Transverse colon (tissue), 4 donors: Measurements from ENCODE around the gene GALNT10.

ENCODE experiments used
- CTCF ChIP-seq, 5 experiments: fragments of 200-600 bp in 3 of 5; fragments of 450-650 bp in 2 of 5; sonication (generic) in 3 of 5; IDR thresholded peaks; 1 replicate in 2 of 5; 2 replicates in 3 of 5; pipeline ENCODE4 v1.5.1; 2016 to 2017; ENCODE audit warnings: antibody characterized with exemption in 5 of 5, inconsistent platforms in 3 of 5, mild to moderate bottlenecking in 2 of 5, moderate library complexity in 1 of 5
- POLR2AphosphoS5 ChIP-seq, 3 donors: sonication (generic); formaldehyde crosslinking; IDR thresholded peaks; one replicate each; pipeline ENCODE4 v1.6.1; 2016; ENCODE audit warnings: antibody characterized with exemption in 3 of 3

- TF ChIP-seq CTCF (IDR thresholded peaks at IDR 0.05) (no peak), POLR2AphosphoS5 (IDR thresholded peaks at IDR 0.05) (no peak)
These were observed 42.9 kb upstream of the GALNT10 start for GRCh38 chr5:154147666-154148065.
